Inflammatory macrophage treated with lipopolysaccharide for 1 hour (primary cell): ENCODE data around the gene CREB3L4.
"Not testable (repeated sequence)": the region's sequence is repeated elsewhere in the genome, so short reads cannot be mapped to it uniquely, and the experiment has no call there.

ENCODE experiments used
- DNase-seq, 2 donors: peaks; one replicate each; pipeline ENCODE4 v3.0.0-alpha.2; 2020 to 2022

The CREB3L4 gene

DNA sequence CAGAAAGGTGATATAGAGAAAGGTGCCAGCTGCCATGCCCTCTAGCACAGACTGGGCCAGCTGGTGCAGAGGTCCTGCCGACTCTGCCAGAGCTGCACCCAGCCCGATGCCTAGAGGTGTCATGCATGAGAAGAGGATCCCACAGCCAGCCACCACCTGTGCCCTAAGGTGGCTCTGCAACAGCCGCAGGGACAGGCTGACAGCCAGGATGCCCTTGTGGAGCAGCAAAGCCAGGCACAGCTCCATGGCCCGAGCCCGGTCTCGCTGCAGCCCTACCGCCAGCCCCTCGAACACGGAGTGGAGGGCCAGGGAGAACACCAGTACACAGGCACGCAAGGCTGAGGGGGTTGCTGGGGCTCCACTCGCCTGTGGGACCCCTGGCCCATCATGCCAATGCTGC is 7.5 kb upstream of the CREB3L4 start:
- no peak for DNase-seq

DNA sequence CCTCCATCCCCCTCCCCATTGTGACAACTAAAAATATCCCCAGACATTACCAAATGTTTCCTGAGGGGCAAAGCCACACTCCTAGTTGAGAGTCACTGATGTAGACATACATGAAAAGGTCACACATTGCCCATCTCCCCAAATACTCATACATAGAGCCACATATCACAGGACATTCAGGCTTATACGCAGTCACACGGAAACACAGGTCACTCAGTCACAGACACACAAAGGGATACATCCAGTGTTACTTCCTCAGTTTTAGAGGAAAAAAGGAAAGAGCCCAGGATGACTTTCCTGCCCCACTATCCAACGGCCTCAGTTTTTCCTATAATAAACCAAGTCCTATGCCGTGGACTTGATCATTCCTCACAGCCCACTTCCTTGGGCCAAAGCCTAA is 6.3 kb upstream of the CREB3L4 start:
- DNase-seq, result no peak

GRCh38 chr1:153962088-153963029 is 5.3 kb upstream of the CREB3L4 start:
- peak; percentile 71 to 74 for DNase-seq

GRCh38 chr1:153963030-153963849 is 4.5 kb upstream of the CREB3L4 start, which contains the start of gene SLC39A1:
Gene SLC39A1, minus strand, starts transcription at chr1:153963537. Its CDS starts 822 bp downstream, at chr1:153962715.
- peak; percentile 95 to 98 for DNase-seq

DNA sequence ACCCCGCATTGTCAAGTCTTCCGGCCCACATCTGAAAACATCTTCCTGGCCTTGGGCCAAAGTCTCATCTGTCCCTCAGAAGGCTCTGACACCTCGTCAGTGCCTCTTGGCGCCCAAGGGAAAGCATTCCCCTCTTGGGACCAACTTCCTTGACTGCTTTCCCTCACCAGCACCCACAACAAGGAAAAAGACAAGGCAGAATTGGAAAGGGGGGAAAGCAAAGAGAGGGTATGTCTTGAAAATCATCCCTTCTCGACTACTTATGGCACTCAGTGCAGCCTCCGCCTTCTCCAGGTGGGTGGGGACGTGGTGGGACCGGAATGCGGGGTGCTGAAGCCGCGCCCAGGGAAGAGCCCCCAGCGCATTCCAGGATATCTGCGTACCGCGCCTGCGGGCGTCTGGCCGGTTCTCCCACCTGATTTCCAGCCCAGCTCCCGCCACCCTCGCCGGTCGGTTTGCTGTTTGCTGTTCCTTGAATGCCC is 3.8 kb upstream of the CREB3L4 start:
- DNase-seq, result no peak

- no peak for DNase-seq
Observed at GRCh38 chr1:153968000-153968363, 280 bp downstream of the CREB3L4 start.

DNA sequence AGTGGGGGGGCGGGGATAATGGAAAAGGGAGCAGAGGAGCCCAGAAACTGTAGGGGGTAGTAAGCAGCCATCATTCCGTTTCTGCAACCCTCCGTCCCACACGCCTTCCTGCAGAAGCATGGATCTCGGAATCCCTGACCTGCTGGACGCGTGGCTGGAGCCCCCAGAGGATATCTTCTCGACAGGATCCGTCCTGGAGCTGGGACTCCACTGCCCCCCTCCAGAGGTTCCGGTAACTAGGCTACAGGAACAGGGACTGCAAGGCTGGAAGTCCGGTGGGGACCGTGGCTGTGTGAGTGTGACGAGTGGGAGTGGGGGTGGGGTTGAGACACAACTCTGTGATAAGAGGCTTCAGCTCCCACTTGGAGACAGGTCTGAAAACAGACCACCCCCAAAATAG is 706 bp downstream of the CREB3L4 start:
- DNase-seq, result no peak

DNA sequence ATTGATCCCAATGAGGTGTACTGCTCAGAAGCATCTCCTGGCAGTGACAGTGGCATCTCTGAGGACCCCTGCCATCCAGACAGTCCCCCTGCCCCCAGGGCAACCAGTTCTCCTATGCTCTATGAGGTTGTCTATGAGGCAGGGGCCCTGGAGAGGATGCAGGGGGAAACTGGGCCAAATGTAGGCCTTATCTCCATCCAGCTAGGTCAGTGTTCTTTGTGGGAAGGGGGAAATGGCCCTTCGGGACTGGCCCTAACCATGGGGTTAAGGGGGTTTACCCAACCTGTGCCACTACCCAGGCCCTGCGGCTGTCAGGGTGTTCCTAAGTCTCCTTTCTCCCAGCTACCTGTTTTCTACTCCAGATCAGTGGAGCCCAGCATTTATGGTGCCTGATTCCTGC is 1.3 kb downstream of the CREB3L4 start:
- no peak for DNase-seq

- DNase-seq, result no peak
Observed at GRCh38 chr1:153970346-153970745, 2.6 kb downstream of the CREB3L4 start.

DNA sequence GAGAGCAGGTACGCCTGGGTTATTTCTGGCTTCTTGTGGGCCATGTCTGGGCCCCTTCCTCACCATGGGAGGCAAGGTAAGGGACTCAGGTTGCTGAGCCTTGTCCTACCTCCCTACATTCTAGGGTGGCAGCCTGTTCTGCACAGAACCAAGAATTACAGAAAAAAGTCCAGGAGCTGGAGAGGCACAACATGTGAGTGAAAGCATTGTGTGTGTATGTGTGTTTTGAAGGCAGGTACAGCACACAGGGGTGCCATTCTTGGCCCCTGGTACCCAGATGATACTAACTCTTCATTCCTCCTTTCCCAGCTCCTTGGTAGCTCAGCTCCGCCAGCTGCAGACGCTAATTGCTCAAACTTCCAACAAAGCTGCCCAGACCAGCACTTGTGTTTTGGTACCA is 5.4 kb downstream of the CREB3L4 start:
- no peak for DNase-seq

DNA sequence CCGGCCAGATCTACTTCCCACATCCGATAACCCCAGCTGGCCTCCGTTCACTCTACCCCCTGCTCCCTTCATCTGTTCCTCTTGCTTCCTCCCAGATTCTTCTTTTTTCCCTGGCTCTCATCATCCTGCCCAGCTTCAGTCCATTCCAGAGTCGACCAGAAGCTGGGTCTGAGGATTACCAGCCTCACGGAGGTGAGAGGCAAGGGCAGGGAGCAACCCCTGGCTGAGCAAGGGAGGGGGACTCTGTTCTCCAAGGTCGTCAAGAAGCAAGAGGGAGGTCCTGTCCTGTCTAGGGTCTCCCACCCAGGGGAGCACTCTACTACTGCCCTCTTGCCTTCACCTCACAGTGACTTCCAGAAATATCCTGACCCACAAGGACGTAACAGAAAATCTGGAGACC is 5.8 kb downstream of the CREB3L4 start:
- DNase-seq, result no peak

DNA sequence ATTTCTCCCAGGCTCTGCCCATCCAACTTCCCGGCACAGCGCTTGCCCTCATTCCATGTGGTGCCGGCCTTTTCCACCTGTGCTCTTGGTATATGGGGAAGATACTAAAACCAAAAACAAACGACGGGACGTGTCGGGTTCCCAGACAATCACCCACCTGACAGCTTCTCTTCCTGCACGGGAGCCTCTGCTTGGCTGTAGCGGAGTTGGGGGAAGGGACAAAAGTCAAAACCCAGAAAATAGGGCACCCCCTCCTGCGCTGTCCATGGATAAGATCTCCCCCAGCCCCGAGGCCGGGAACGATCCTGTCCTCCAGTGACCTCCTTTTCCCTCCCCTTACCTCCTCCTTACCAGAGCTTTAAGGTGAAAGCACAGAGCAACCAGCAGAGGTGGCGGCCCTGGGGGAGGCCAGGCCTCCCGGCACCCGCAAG is 9.1 kb downstream of the CREB3L4 start:
- no peak for DNase-seq

DNA sequence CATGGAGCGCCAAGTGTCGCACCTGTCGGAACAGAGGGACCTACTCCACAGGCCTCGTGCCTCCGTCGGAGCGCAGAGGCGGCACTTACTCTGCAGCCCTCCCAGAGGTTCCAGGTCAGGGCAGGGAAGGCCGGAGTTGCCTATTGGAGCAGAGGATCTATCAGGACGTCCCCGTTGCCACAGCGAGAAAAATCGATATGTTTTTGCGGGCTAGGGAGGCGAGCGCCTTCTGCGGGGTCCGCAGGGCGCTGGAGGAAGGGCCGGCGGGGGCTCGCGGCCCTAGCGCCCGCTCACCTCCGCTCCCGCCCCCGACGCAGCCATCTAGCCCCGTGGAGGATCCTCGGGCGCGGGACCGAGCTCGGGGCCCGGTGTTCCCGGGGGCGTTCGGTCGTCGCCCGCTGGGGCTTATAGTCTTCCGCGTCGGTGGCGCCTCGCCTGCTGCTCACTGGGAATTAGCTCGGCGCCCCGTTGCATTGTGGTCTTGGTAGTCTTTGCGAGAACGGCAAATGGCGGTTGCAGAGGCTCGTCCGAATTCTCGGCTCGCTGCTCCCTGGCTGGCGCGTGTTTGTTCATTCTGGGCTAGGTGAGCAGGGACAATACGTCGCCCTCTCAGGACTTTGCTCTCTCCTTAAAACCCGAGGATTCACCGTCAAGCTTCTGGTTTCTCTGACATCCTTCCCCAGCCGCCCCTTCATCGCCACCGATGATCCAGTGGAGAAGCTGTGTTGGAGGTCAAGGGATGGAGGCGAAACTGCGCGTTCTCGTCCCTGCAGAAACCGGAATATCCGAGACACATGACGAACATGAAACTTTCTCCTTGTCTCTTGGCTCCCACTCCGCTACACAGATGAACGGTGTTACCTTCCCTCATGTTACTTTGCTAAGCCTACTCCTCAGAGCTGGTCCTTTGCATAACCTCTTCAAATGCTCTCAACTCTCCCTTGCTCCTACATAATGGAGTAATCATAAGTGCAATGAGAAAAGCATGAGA is 9.8 kb downstream of the CREB3L4 start, which contains the start of gene JTB:
TSS of gene JTB (minus strand) at position 425 of the 991 bp plus-strand sequence. CDS start at position 3, 422 bp downstream.
- DNase-seq, result peak; percentile 80 to 87

DNA sequence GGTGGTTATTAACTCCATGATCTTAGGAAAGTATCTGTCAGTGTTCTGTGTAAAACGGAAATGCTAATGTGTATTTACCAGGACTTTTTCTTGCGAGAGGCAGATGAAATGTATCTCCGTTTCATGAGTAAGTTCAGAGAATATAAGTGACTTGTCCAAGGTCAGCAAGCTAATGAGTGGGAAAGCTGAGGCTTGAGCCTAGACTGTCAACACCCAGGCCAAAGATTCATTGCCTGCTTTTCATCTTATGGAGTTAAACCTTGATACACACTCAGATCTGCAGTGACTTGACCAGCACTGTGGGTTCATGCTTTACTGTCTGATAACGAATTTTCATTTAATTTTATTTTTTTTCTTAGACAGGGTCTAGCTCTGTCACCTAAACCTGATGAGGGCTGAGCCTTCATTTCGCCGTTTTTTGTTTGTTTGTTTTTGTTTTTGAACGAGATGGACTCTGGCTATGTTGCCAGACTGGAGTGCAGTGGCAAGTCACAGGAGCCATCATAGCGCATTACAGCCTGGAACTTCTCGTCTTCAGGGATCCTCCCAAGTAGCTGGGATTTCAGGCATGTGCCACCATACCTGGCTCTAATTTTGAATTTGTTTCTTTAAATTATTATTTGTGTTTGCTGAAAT is 10.7 kb downstream of the CREB3L4 start:
- no peak for DNase-seq

DNA sequence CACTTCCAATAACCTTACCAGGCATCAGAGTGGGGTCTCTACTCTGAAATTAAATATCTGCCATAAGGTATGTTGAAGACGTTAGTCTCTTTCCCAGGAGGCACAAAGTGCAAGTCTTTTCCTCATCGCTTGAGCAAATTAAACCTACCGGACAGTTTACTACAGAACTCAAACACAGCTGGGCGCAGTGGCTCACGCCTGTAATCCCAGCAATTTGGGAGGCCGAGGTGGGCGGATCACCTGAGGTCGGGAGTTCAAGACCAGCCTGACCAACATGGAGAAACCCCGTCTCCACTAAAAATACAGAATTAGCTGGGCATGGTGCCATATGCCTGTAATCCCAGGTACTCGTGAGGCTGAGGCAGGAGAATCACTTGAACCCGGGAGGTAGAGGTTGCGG is 11.4 kb downstream of the CREB3L4 start:
- DNase-seq, result not testable (repeated sequence)

GRCh38 chr1:153981735-153982134 is 14.0 kb downstream of the CREB3L4 start:
- DNase-seq, result not testable (repeated sequence)

GRCh38 chr1:153984123-153984894 is 16.6 kb downstream of the CREB3L4 start:
- DNase-seq, result peak; percentile 37 to 44

- peak; percentile 85 to 92 for DNase-seq
Observed at GRCh38 chr1:153985341-153985912, 17.7 kb downstream of the CREB3L4 start.

DNA sequence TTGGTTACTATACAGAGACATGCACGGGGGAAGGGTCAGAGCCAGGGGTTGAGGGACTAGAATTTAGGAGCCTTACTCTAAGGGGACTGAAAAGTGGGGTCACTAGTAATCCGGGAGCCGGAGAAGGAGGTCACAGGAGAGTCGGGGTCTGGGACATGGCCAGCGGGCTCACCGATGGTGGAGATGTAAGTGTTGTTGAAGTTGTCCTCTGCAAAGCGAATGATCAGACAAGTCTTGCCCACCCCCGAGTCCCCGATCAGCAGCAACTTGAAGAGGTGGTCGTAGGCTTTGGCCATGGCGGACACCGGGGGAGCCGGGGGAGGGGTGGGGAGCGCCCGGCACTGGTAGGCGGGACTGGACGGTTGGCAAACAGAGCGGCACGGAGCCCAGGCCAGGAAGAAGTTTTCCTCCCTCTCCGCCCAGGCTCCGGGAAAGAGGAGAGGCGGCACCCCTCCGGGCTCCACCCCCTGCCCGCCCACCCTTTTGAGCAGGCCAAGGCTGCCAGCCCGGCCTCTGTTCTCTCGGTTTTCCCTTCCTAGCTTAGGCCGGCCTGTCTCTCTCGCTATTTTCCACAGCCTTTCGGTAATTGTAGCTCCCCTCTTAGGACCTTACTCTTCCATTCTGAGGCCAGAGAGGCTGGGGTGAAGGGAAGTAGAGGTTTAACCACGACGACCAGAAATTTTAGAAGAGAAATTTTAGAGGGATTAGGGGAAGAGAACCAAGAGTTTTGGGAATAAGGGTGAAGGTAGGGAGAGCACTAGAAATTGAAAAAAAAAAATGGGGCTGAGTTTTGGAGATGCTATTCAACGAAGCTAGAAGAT is 18.4 kb downstream of the CREB3L4 start, which contains the start of gene RAB13:
TSS of gene RAB13 (minus strand) at position 399 of the 821 bp plus-strand sequence. CDS start at position 296, 103 bp downstream.
- DNase-seq, result peak; percentile 75 to 86
